ENCODE measurements around the gene CEACAM8. TPM values are rescaled to one million over a fixed set of nuclear protein-coding genes. Genes with fewer than 3 reads are reported as not detected.
"Not testable (repeated sequence)": the region's sequence is repeated elsewhere in the genome, so short reads cannot be mapped to it uniquely, and the experiment has no call there.

Gene CEACAM8
- total RNA-seq, 1 donor = not detected

GRCh38 chr19:42561512-42561911, 33.2 kb downstream of the CEACAM8 start:
- H3K4me3 ChIP-seq (ENCODE audit: low read depth, low read length) = no peak overlapping the region
- no peak for DNase-seq (ENCODE audit: low read depth)
- TF ChIP-seq CTCF (IDR thresholded peaks at IDR 0.05; ENCODE audit: insufficient read depth, low read length) = no peak

GRCh38 chr19:42560731-42561130, 34.0 kb downstream of the CEACAM8 start:
- no peak overlapping the region for H3K4me3 ChIP-seq (ENCODE audit: low read depth, low read length)
- DNase-seq (ENCODE audit: low read depth) = no peak
- no peak for TF ChIP-seq CTCF (IDR thresholded peaks at IDR 0.05; ENCODE audit: insufficient read depth, low read length)

- no peak for DNase-seq (ENCODE audit: low read depth)
- no peak for TF ChIP-seq CTCF (IDR thresholded peaks at IDR 0.05; ENCODE audit: insufficient read depth, low read length)
- H3K4me3 ChIP-seq (ENCODE audit: low read depth, low read length) = no peak overlapping the region
Measured at GRCh38 chr19:42558450-42559150, 36.1 kb downstream of the CEACAM8 start.

- not testable (repeated sequence) for H3K4me3 ChIP-seq (ENCODE audit: low read depth, low read length); DNase-seq (ENCODE audit: low read depth)
Measured at GRCh38 chr19:42557386-42557871, 37.3 kb downstream of the CEACAM8 start.

GRCh38 chr19:42555801-42556200, 38.9 kb downstream of the CEACAM8 start:
- TF ChIP-seq CTCF (IDR thresholded peaks at IDR 0.05; ENCODE audit: insufficient read depth, low read length) = no peak
- no peak for DNase-seq (ENCODE audit: low read depth)
- H3K4me3 ChIP-seq (ENCODE audit: low read depth, low read length) = no peak overlapping the region

GRCh38 chr19:42555317-42555716, 39.4 kb downstream of the CEACAM8 start:
- DNase-seq (ENCODE audit: low read depth) = no peak

More at GRCh38 chr19:42555317-42555716, 39.4 kb downstream of the CEACAM8 start:
- no peak overlapping the region for H3K4me3 ChIP-seq (ENCODE audit: low read depth, low read length)
- no peak for TF ChIP-seq CTCF (IDR thresholded peaks at IDR 0.05; ENCODE audit: insufficient read depth, low read length)

Data from fibroblast of the aortic adventitia (primary cell).